ENCODE measurements around the gene ERC1. TPM values are rescaled to one million over a fixed set of nuclear protein-coding genes. Genes with fewer than 3 reads are reported as not detected.

The ERC1 gene
- total RNA-seq, 1 experiment from 2014 or later = 39.4 TPM

DNA sequence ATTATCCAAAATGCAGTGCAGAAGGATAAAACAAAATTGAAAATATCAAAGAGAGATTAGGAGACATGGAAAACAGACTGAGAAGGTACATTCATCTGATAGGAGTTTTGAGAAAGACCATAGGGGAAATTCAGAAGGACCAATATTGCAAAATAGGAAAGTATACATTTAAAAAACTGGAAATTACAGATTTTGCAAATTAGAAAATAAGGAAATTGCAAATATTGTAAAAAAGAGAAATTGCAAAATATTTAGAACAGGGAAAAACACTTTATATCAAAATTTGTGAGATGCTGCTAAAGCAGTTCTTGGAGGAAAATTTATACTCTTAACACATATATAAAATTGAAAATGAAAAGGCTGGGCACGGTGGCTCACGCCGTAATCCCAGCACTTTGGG lies 410.9 kb downstream of the ERC1 start:
- Mint-ChIP-seq H3K4me1 (ENCODE audit: low read depth, unreplicated experiment) (no peaks in the 10 kb centered on the region), H3K27me3 (ENCODE audit: unreplicated experiment) (no peaks in the 10 kb centered on the region), H3K27ac (ENCODE audit: unreplicated experiment) (no peak overlapping the region), H3K9me3 (ENCODE audit: low read depth, unreplicated experiment) (no peaks in the 10 kb centered on the region), H3K36me3 (ENCODE audit: insufficient read depth, unreplicated experiment) (no peaks in the 10 kb centered on the region), H3K4me3 (ENCODE audit: low read depth, unreplicated experiment) (no peak overlapping the region)
- TF ChIP-seq, protein P1, sequence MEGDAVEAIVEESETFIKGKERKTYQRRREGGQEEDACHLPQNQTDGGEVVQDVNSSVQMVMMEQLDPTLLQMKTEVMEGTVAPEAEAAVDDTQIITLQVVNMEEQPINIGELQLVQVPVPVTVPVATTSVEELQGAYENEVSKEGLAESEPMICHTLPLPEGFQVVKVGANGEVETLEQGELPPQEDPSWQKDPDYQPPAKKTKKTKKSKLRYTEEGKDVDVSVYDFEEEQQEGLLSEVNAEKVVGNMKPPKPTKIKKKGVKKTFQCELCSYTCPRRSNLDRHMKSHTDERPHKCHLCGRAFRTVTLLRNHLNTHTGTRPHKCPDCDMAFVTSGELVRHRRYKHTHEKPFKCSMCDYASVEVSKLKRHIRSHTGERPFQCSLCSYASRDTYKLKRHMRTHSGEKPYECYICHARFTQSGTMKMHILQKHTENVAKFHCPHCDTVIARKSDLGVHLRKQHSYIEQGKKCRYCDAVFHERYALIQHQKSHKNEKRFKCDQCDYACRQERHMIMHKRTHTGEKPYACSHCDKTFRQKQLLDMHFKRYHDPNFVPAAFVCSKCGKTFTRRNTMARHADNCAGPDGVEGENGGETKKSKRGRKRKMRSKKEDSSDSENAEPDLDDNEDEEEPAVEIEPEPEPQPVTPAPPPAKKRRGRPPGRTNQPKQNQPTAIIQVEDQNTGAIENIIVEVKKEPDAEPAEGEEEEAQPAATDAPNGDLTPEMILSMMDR (IDR thresholded peaks at IDR 0.05; ENCODE audit: unreplicated experiment) = no peak
- CTCF ChIA-PET = no interaction called here
- no peak for DNase-seq
- intact Hi-C loops (cut with micrococcal nuclease; ENCODE audit: unreplicated experiment) = no loop called here
- no TSS peak for BruUV-seq (replicated peaks)

DNA sequence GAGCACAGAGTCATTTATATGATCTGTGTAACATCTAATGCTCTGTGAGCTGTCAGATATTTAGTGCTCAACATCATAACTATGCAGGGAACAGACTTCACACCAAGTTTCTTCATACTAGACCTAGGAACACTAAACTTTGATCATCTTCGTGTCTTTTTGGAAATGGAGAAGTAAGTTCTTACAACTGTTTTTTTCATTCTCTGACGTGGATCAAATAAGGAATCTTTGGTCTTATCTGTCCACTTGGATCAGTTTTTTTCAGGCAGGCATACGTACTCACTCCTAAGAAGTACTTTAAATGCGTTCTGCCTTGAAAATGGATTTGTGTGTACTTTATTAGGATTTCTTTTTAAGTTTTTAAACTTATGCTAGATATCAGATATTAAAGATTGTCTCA lies 412.4 kb downstream of the ERC1 start:
- no peaks in the 10 kb centered on the region for H3K9me3 Mint-ChIP-seq (ENCODE audit: low read depth, unreplicated experiment)
- no peaks in the 10 kb centered on the region for H3K27me3 Mint-ChIP-seq (ENCODE audit: unreplicated experiment)
- TF ChIP-seq, protein P1 (IDR thresholded peaks at IDR 0.05; ENCODE audit: unreplicated experiment) = no peak
- intact Hi-C loops (cut with micrococcal nuclease; ENCODE audit: unreplicated experiment) = no loop called here
- CTCF ChIA-PET = no interaction called here
- no peaks in the 10 kb centered on the region for H3K36me3 Mint-ChIP-seq (ENCODE audit: insufficient read depth, unreplicated experiment)
- no peaks in the 10 kb centered on the region for H3K4me1 Mint-ChIP-seq (ENCODE audit: low read depth, unreplicated experiment)
- BruUV-seq (replicated peaks) = no TSS peak
- no peak overlapping the region for H3K27ac Mint-ChIP-seq (ENCODE audit: unreplicated experiment)
- DNase-seq = no peak
- H3K4me3 Mint-ChIP-seq (ENCODE audit: low read depth, unreplicated experiment) = no peak overlapping the region

DNA sequence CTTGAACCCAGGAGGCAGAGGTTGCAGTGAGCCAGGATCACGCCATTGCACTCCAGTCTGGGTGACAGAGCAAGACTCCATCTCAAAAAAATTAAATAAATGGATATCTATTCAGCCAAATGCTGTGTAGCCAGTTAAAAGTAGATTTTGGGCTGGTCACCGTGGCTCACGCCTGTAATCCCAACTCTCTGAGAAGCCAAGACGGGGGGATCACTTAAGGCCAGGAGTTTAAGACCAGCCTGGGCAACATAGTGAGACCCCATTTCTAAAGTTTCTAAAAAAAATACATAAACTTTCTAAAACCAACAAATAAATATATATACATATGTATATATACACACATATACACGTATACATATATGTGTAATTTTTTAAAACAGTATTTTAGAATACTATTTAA lies 414.6 kb downstream of the ERC1 start:
- no peak for DNase-seq
- Mint-ChIP-seq H3K27ac (ENCODE audit: unreplicated experiment) (no peak overlapping the region), H3K36me3 (ENCODE audit: insufficient read depth, unreplicated experiment) (no peaks in the 10 kb centered on the region), H3K27me3 (ENCODE audit: unreplicated experiment) (no peaks in the 10 kb centered on the region), H3K4me3 (ENCODE audit: low read depth, unreplicated experiment) (no peak overlapping the region), H3K9me3 (ENCODE audit: low read depth, unreplicated experiment) (no peaks in the 10 kb centered on the region), H3K4me1 (ENCODE audit: low read depth, unreplicated experiment) (no peaks in the 10 kb centered on the region)
- intact Hi-C loops (cut with micrococcal nuclease; ENCODE audit: unreplicated experiment) = no loop called here
- BruUV-seq (replicated peaks) = no TSS peak
- CTCF ChIA-PET = no interaction called here
- TF ChIP-seq, protein P1 (IDR thresholded peaks at IDR 0.05; ENCODE audit: unreplicated experiment) = no peak

DNA sequence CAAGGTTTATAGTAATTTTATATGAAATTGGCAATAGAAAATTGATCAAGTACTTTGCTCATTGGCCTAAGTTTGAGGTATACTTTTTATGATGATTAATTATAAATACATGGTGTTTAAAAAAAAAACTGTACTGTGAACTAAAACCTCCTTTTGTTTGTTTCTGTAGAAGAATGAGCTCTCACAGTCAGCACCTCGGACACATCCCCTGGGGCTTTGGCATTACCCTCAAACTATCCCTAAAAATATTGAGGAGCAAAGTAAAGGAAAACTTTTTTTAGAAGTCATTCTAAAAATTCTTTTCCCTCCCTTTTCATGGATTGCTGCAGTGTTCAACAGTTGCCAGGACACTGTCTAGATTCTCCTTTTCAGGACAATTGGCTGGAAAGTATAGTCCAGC lies 419.8 kb downstream of the ERC1 start:
- CTCF ChIA-PET = no interaction called here
- TF ChIP-seq, protein P1 (IDR thresholded peaks at IDR 0.05; ENCODE audit: unreplicated experiment) = no peak
- intact Hi-C loops (cut with micrococcal nuclease; ENCODE audit: unreplicated experiment) = no loop called here
- H3K27ac Mint-ChIP-seq (ENCODE audit: unreplicated experiment) = no peak overlapping the region
- no peak overlapping the region for H3K4me3 Mint-ChIP-seq (ENCODE audit: low read depth, unreplicated experiment)
- DNase-seq = no peak
- no peaks in the 10 kb centered on the region for H3K27me3 Mint-ChIP-seq (ENCODE audit: unreplicated experiment)
- no TSS peak for BruUV-seq (replicated peaks)
- H3K4me1 Mint-ChIP-seq (ENCODE audit: low read depth, unreplicated experiment) = no peaks in the 10 kb centered on the region
- H3K9me3 Mint-ChIP-seq (ENCODE audit: low read depth, unreplicated experiment) = no peaks in the 10 kb centered on the region
- no peaks in the 10 kb centered on the region for H3K36me3 Mint-ChIP-seq (ENCODE audit: insufficient read depth, unreplicated experiment)

DNA sequence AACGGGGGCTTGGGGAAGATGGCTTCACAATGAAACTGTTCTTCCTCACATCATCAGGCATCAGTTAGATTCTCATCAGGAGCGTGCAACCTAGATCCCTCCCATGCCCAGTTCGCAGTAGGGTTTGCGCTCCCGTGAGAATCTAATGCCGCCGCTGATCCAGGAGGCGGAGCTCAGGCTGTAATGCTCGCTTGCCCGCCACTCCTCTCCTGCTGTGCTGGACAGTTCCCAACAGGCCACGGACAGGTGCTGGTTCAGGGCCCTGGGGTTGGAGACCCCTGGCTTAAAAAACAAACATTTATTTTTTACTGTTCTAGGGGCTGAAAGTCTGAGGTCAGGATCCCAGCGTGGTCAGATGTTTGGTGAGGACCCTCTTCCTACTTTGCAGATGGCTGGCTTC lies 422.9 kb downstream of the ERC1 start:
- no peaks in the 10 kb centered on the region for H3K4me1 Mint-ChIP-seq (ENCODE audit: low read depth, unreplicated experiment)
- no peak overlapping the region for H3K4me3 Mint-ChIP-seq (ENCODE audit: low read depth, unreplicated experiment)
- CTCF ChIA-PET = no interaction called here
- H3K27ac Mint-ChIP-seq (ENCODE audit: unreplicated experiment) = no peak overlapping the region
- H3K9me3 Mint-ChIP-seq (ENCODE audit: low read depth, unreplicated experiment) = no peaks in the 10 kb centered on the region
- no peaks in the 10 kb centered on the region for H3K27me3 Mint-ChIP-seq (ENCODE audit: unreplicated experiment)
- BruUV-seq (replicated peaks) = no TSS peak
- intact Hi-C loops (cut with micrococcal nuclease; ENCODE audit: unreplicated experiment) = no loop called here
- TF ChIP-seq, protein P1 (IDR thresholded peaks at IDR 0.05; ENCODE audit: unreplicated experiment) = no peak
- DNase-seq = no peak
- H3K36me3 Mint-ChIP-seq (ENCODE audit: insufficient read depth, unreplicated experiment) = no peaks in the 10 kb centered on the region
